Measurements from ENCODE around the gene MEGF8.

DNA sequence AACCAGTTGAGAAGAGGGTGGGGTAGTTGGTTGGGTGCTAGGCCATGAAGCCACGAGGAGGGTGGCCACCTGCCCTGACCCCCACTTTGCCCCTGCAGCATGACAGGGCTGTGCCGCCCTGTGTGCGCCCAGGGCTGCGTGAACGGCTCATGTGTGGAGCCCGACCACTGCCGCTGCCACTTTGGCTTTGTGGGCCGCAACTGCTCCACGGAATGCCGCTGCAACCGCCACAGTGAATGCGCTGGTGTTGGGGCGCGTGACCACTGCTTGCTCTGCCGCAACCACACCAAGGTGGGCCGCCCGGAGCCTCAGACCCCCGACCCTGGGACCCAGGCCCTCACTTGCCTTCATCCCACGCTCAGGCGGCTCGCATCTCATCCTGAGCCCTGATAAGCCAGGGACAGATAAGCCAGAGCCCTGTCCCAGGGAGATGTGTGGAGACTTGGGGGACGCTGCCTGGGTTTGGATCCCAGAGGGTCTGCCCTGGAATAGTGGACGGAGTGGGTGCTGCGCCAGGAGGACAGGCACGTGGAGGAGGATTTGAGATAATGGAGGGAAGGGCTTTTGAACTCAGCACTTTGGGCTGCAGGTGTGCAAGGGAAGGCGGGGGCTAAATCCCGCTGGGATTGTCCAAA, 44.1 kb downstream of the MEGF8 start:
- TF ChIP-seq POLR2A (IDR thresholded peaks at IDR 0.05; ENCODE audit: low read depth, low read length): no peak
- TF ChIP-seq CTCF (IDR thresholded peaks at IDR 0.05; ENCODE audit: extremely low read depth in 1 of 2, insufficient read depth in 1 of 2, low read depth in 1 of 2, low read length in 2 of 2): no peak
- no peak for TF ChIP-seq EZH2 (IDR thresholded peaks at IDR 0.05; ENCODE audit: borderline replicate concordance, low read depth, low read length, severe bottlenecking)
- no peak for TF ChIP-seq JUN (IDR thresholded peaks at IDR 0.05; ENCODE audit: borderline replicate concordance, insufficient read depth, insufficient read length, low read depth)
- TF ChIP-seq, protein P1, sequence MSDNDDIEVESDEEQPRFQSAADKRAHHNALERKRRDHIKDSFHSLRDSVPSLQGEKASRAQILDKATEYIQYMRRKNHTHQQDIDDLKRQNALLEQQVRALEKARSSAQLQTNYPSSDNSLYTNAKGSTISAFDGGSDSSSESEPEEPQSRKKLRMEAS (IDR thresholded peaks at IDR 0.05; ENCODE audit: insufficient read depth, insufficient read length): no peak
- no peak for TF ChIP-seq POLR2AphosphoS5 (IDR thresholded peaks at IDR 0.05; ENCODE audit: insufficient read depth, low read depth, low read length)
- no peak for TF ChIP-seq FOS (IDR thresholded peaks at IDR 0.05; ENCODE audit: borderline replicate concordance, insufficient read depth, low read length)

Data from endothelial cell of umbilical vein (primary cell).